GM21825 (cell line): ENCODE measurements around the gene AP1S1.
"Not testable (repeated sequence)": the region's sequence is repeated elsewhere in the genome, so short reads cannot be mapped to it uniquely, and the experiment has no call there.

Experiments used
- ATAC-seq: cut with Tn5 transposase; IDR thresholded peaks from one replicate; pipeline ENCODE4 v1.9.1; 2021; ENCODE audit warnings: mild to moderate bottlenecking, moderate library complexity; ENCODE audit not compliant: unreplicated experiment

AP1S1 gene

DNA sequence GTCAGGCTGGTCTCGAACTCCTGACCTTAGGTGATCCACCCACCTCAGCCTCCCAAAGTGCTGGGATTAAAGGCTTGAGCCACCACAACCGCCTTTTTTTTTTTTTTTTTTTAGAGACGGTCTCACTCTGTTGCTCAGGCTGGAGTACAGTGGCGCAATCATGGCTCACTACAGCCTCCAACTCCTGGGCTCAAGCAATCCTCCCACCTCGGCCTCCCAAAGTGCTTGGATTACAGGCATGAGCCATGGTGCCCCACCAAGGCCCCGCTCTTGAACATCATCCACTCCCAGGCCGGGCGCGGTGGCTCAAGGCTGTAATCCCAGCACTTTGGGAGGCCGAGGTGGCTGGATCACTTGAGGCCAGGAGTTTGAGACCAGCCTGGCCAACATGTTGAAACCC lies 45.2 kb downstream of the AP1S1 start:
- ATAC-seq: not testable (repeated sequence)

DNA sequence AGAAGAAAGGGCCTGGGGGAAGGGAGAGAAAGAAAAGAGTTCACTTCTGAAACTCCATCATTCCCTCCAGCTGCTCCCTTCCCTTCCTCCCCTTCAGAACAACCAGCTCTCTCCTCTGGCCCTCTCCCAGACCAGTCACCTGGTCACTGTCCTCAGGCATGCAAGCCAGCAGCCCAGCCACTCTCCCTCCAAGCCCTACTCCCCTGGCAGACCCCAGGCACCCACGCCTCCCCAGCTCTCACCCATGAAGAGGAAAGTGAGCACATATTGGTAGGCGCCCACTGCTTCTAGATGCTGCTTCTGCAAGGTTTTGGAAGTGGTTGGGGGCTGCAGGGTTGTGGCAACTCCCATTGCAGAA lies 46.2 kb downstream of the AP1S1 start:
- ATAC-seq: no peak

DNA sequence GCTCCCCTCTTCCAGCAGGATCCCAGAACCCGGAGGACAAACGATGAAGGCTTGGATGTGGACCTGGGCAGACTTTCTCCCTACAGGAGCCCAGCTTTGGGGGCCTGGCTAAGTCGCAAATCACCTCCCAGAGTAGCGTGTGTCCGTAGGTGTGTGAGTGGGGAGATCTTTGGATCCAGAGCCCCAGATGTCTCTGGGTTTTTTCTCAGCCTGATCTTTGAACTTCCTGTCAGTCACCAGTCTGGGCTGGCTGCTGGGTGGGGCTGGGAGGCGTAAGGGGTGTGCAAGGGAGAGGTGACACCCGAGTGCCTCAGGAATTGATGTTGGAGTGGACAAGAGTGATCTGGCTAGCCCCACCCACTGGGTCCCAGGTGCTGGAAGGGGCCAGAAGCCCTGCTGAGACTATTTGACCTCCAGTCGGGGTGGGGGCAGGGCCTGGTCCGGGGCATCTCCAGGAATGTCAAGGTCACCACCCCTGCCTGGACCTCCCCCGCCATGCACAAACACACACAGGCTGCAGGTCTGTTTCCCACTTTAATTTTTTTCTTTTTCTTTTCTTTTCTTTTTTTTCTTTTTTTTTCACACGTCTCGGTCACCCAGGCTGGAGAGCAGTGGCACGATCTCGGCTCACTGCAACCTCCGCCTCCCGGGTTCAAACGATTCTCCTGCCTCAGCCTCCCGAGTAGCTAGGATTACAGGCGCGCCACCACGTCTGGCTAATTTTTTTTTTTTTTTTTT lies 46.8 kb downstream of the AP1S1 start, which contains the start of gene MOGAT3:
MOGAT3 (minus strand) TSS at position 175 of the 738 bp plus-strand sequence. CDS start 182 bp downstream, outside the sequence.
- ATAC-seq: no peak

DNA sequence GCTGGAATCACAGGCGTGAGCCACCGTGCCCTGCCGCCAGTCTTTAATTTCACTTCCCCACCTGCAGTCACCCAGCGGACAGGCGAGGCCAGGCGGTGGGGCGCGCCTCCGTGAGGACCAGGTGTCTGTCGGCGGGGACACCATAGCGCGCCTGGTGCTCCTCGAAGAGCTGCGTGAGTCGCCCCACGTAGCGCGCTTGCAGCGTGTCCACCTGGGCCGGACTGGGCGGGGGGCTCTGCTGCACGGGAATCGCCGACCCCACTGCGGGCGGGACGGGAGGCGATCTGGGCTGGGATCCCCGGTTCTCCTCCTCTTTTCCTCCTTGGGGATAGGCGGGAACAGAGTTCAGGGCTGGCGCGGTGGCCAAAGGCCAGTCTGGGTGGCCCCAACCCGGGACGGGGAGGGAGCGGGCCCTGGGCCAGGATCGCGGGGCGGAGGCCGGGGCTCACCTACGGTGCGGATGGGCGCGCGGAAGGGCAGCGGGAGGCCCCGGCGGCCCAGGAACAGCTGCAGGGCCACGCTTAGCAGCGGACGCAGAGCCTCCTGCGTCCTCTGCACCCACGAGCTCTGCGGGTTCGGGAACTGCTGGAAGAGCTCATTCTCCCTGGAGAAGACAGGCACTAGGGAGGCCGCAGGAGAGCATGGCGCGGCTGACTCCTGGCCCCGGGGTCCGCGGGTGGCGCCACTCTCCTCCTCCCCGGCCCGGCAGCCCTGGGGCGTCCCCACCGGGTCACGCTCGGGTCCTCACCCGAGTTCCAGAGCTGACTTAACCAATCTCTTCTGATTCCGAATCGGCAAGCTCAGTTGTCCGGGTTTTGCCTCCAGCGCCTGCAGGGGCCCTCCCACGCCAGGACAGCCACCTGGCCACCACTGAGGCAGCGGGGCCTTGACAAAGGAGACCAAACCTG lies 47.7 kb downstream of the AP1S1 start:
- no peak for ATAC-seq

DNA sequence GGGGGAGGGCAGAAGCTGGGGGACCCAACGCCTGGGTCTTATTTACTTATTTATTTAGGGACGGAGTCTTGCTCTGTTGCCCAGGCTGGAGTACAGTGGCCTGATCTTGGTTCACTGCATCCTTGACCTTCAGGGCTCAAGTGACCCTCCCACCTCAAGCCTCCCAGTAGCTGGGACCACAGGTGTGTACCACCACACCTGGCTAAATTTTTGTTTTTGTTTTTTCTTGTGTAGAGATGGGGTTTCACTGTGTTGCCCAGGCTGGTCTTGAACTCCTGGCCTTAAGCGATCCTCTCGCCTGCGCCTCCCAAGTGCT lies 48.3 kb downstream of the AP1S1 start:
- no peak for ATAC-seq

DNA sequence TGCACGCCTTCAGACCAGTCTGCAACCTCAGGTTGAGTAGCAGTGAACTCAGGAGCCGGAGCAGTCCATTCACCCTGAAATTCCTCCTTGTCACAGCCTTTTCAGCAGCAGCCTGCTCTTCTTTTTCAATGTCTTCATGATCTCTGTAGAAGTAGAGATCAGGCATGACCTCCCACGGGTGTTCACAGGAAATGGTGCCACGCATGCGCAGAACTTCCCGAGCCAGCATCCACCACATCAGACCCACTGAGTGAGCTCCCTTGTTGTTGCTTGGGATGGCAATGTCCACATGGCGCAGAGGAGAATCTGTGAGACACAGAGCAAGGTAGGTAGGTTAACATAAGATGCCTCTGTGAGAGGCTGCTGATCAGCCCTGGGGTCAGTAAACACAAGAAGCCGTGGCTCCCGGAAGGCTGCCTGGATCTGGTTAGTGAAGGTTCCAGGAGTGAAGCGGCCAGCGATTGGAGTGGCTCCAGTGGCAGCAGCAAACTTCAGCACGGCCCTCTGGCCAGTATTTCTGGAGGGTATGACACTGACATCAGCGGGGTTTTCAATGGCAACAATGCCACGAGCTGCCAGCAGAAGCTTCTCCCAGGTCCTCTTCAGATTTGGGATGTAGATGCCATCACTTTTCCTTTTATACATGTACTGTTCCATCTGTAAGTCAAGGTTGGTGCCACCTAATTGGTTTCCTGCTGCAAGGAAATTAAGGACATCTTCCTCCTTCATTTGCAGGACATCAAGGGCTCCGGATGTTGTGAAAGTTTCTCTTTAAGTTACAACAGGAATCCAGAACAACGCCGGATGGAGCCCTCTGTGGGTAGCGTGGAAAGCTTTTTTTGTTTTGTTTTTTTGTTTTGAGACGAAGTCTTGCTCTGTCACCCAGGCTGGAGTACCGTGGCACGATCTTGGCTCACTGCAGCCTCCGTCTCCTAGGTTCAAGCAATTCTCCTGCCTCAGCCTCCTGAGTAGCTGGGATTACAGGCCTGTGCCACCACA lies 49.8 kb downstream of the AP1S1 start:
- ATAC-seq: not testable (repeated sequence)

DNA sequence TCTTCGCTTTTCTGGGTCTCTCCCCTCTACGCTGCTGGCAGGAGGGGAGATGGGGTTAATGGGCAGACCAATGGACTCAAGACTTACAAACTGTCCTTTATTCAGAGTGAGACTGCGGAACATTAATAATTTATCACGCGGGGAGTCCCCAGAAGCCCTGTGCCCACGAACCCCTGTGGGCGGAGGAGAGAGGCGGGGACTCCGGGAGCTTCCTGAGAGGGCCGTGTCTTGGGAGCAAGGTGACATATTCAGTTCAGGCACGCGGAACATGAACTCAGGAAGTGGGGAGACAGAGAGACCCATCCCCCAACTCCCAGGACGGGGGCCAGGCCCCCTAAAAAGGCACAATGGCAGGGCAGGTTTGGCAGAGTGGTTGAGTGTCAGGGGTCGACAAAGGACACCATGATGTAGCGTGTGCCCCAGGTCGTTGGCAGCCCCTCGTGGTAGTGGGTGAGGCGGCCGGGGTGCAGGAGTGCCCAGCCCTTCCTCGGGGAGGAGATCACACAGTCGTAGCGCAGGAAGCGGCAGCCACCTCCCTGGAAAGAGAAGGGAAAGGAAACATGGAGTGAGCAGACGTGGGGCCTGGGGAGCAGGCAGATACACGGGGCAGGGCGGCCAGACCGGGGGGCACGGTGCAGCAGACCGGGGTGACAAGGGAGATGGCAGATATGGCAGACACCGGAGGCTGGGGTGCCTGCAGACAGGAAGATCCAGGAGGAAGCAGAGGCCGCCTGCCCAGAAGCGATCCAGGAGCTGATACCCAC lies 51.8 kb downstream of the AP1S1 start:
- no peak for ATAC-seq

DNA sequence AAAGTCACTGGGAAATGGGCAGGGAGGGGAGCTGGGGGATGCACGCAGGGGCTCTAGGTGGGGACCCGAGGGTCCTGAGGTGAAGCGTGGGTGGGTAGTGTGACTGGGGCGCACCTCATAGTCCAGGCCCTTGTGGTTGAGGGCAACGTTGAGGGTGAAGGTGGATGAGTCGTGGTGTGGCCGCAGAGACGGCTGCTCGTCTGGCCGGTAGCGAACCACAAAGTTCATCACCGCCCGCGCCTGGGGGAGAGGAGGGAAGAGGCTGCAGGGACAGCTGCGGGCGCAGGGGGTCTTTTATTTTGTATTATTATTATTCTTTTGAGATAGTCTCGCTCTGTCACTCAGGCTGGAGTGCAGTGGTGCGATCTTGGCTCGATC lies 52.4 kb downstream of the AP1S1 start:
- no peak for ATAC-seq

DNA sequence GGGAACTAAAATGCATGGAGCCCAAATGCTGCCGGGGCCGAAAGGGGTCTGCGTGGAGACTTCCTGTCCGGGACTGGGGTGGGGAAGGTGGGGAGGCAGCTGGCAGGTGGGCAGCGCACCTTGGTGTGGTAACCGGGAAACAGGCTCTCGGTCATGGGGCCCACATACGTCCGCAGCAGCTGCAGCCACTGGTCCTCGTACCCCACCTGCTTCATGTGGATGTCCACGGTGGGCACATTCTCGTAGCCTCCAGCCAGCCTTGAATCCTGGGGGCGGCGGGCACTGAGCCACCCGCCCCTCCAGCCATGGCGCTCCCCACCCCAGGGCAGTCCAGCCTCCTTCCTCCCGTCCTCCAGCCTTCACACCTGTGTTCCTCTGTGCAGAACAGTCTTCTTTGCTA lies 53.2 kb downstream of the AP1S1 start:
- no peak for ATAC-seq

DNA sequence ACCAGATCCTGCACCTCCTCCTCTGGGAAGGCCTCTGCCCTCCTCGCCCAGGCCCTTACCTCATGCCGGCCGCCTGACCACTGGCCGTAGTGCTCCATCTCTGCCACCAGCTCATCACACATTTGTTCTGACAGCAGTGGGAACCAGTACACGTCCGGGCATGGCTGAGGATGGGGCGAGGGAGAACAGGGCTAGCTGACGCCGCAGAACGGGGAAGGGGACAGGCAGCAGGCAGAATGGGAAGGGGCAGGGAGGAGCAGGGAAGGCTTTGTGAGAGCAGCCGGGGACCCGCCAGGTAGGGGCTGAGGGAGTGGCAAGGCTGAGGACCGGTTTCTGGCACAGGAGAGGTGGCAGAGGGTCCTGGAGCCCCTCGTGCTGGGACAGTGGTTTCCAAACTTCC lies 54.5 kb downstream of the AP1S1 start:
- no peak for ATAC-seq

DNA sequence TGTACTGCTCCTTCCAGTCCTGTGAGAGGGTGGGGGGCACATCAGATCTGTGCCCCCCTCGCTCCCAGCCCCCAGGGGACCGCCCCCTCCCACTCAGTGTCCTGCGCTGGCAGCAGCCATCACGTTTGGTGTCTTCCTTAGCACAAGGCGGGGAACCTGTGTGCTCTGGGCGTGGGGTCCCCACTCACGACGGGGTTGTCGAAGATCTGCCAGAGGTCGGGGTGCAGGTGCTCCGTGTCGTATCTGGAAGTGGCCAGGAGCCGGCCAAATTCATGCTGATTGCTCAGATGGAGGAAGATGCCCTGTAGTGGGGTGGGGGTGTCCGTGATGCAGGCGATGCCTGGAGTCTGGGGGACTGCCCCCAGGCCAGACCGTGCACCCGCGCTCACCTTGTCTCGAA lies 55.9 kb downstream of the AP1S1 start:
- ATAC-seq: no peak
